SW 1271 (cell line): ENCODE measurements around the gene HDHD2.

Source experiments
- DNase-seq, 2 experiments: peaks; one replicate each; lab custom pipeline; 2025; lab: John Stamatoyannopoulos, UW

Gene HDHD2

GRCh38 chr18:47146206-47146605 lies 4.1 kb downstream of the HDHD2 start:
- DNase-seq = no peak

GRCh38 chr18:47143899-47144485 lies 6.3 kb downstream of the HDHD2 start:
- DNase-seq = no peak

GRCh38 chr18:47143153-47143552 lies 7.1 kb downstream of the HDHD2 start:
- no peak for DNase-seq

GRCh38 chr18:47141289-47141688 lies 9.0 kb downstream of the HDHD2 start:
- no peak for DNase-seq

- DNase-seq = no peak
Observed at GRCh38 chr18:47121146-47121545, 29.2 kb downstream of the HDHD2 start.

- DNase-seq = no peak
Observed at GRCh38 chr18:47120428-47120827, 29.9 kb downstream of the HDHD2 start.

GRCh38 chr18:47118981-47119380 lies 31.3 kb downstream of the HDHD2 start:
- DNase-seq = no peak

GRCh38 chr18:47115205-47115604 lies 35.1 kb downstream of the HDHD2 start:
- no peak for DNase-seq

- DNase-seq = no peak
Observed at GRCh38 chr18:47113796-47114540, 36.3 kb downstream of the HDHD2 start.

- DNase-seq = no peak
Observed at GRCh38 chr18:47110492-47111274, 39.6 kb downstream of the HDHD2 start.

- DNase-seq = no peak
Observed at GRCh38 chr18:47109720-47110119, 40.6 kb downstream of the HDHD2 start.

- no peak for DNase-seq
Observed at GRCh38 chr18:47108998-47109405, 41.3 kb downstream of the HDHD2 start.

- no peak for DNase-seq
Observed at GRCh38 chr18:47108373-47108772, 41.9 kb downstream of the HDHD2 start.

GRCh38 chr18:47100212-47100831 lies 50.0 kb downstream of the HDHD2 start:
- DNase-seq = peak in 1 of 2 experiments; percentile 25

- DNase-seq = no peak
Observed at GRCh38 chr18:47095810-47096209, 54.5 kb downstream of the HDHD2 start.

- no peak for DNase-seq
Observed at GRCh38 chr18:47087676-47088075, 62.6 kb downstream of the HDHD2 start.

GRCh38 chr18:47081578-47081977 lies 68.7 kb downstream of the HDHD2 start:
- no peak for DNase-seq

GRCh38 chr18:47080872-47081271 lies 69.4 kb downstream of the HDHD2 start:
- no peak for DNase-seq

GRCh38 chr18:47077111-47077510 lies 73.2 kb downstream of the HDHD2 start:
- no peak for DNase-seq

GRCh38 chr18:47075098-47075883 lies 75.0 kb downstream of the HDHD2 start:
- no peak for DNase-seq

- DNase-seq = no peak
Observed at GRCh38 chr18:47067648-47068047, 82.7 kb downstream of the HDHD2 start.

- DNase-seq = no peak
Observed at GRCh38 chr18:47063096-47063495, 87.2 kb downstream of the HDHD2 start.
